HepG2 (cell line): ENCODE data around the gene DHRS13. TPM values are rescaled to one million over a fixed set of nuclear protein-coding genes. Genes with fewer than 3 reads are reported as not detected.

Source experiments
- E2F2 ChIP-seq: sonication (generic); formaldehyde crosslinking; IDR thresholded peaks from 2 replicates; pipeline ENCODE4 v1.4.0; 2020; ENCODE audit warnings: missing genetic modification reagents, borderline replicate concordance
- GTF2F1 ChIP-seq: fragments of 150-350 bp; IDR thresholded peaks from 2 replicates; pipeline ENCODE4 v1.6.1; 2014; ENCODE audit warnings: low read length
- JUND ChIP-seq: sonication (generic); formaldehyde crosslinking; IDR thresholded peaks from 2 replicates; pipeline ENCODE4 v1.8.0; 2022; ENCODE audit warnings: mild to moderate bottlenecking, missing genetic modification reagents
- NBN ChIP-seq: fragments of 450-650 bp; conservative IDR thresholded peaks from 2 replicates; pipeline ENCODE4 v1.6.1; 2017
- ONECUT2 ChIP-seq: sonication (generic); formaldehyde crosslinking; IDR thresholded peaks from 2 replicates; pipeline ENCODE4 v1.4.0; 2020; ENCODE audit warnings: missing genetic modification reagents
- PRDM15 ChIP-seq: sonication (generic); formaldehyde crosslinking; IDR thresholded peaks from 2 replicates; pipeline ENCODE4 v1.4.0; 2020; ENCODE audit warnings: missing genetic modification reagents
- RAD51 ChIP-seq: fragments of 450-650 bp; IDR thresholded peaks from 2 replicates; pipeline ENCODE4 v1.6.1; 2016; ENCODE audit warnings: borderline replicate concordance
- RFXAP ChIP-seq: sonication (generic); formaldehyde crosslinking; IDR thresholded peaks from 2 replicates; pipeline ENCODE4 v1.4.0; 2020; ENCODE audit warnings: missing genetic modification reagents, borderline replicate concordance
- SMARCC2 ChIP-seq: fragments of 450-650 bp; IDR thresholded peaks from 2 replicates; pipeline ENCODE4 v1.6.1; 2017; ENCODE audit warnings: antibody characterized with exemption, mild to moderate bottlenecking
- TARDBP ChIP-seq: sonication (generic); formaldehyde crosslinking; IDR thresholded peaks from 2 replicates; pipeline ENCODE4 v1.8.0; 2022; ENCODE audit warnings: mild to moderate bottlenecking, missing genetic modification reagents
- ZFP82 ChIP-seq: sonication (generic); formaldehyde crosslinking; IDR thresholded peaks from 2 replicates; pipeline ENCODE4 v1.5.1; 2020; ENCODE audit warnings: mild to moderate bottlenecking, missing genetic modification reagents, borderline replicate concordance
- ZNF7 ChIP-seq: IDR thresholded peaks from 2 replicates; pipeline ENCODE4 v1.6.1; 2016; ENCODE audit warnings: missing biosample characterization, missing genetic modification reagents
- ZNF746 ChIP-seq: sonication (generic); formaldehyde crosslinking; IDR thresholded peaks from 2 replicates; pipeline ENCODE4 v1.8.0; 2022; ENCODE audit warnings: mild to moderate bottlenecking, missing genetic modification reagents
- ZNF781 ChIP-seq: sonication (generic); formaldehyde crosslinking; IDR thresholded peaks from 2 replicates; pipeline ENCODE4 v1.5.1; 2020; ENCODE audit warnings: borderline replicate concordance, mild to moderate bottlenecking, missing genetic modification reagents; ENCODE audit errors: not compliant biosample characterization
- ZNF891 ChIP-seq: sonication (generic); formaldehyde crosslinking; IDR thresholded peaks from 2 replicates; pipeline ENCODE4 v1.5.0; 2020; ENCODE audit warnings: mild to moderate bottlenecking, missing genetic modification reagents
- polyA plus RNA-seq, 8 experiments: library from polyadenylated mRNA; depleted of rRNA in 3 of 8; stranded (reverse) in 7 of 8; unstranded in 1 of 8; fragments of >200 nt; fragmentation: Illumina TruSeq in 4 of 8; extraction: Trizol in 4 of 8; gene quantifications; 2 replicates each; pipeline versions ENCODE4 v1.2.1 to v1.2.3, GENCODE V29; 2011 to 2016; ENCODE audit warnings: low read depth in 4 of 8, missing spikeins in 1 of 8, mixed read lengths in 1 of 8; ENCODE audit not compliant: insufficient read depth in 1 of 8
- total RNA-seq, 5 experiments: library from RNA; depleted of rRNA; stranded (reverse); fragments of >200 nt; fragmentation: Illumina TruSeq; extraction: Trizol; gene quantifications; 2 replicates each; pipeline ENCODE4 v1.2.3, GENCODE V29; 2016; ENCODE audit warnings: low read depth in 1 of 5
- TF ChIP-seq, protein P1 (sequence below): sonication (generic); formaldehyde crosslinking; IDR thresholded peaks from 2 replicates; pipeline ENCODE4 v1.5.1; 2020; ENCODE audit warnings: mild to moderate bottlenecking, moderate library complexity, missing genetic modification reagents
- TF ChIP-seq, protein P2 (sequence below): sonication (generic); formaldehyde crosslinking; conservative IDR thresholded peaks from 2 replicates; pipeline ENCODE4 v1.4.0; 2020; ENCODE audit warnings: mild to moderate bottlenecking, missing genetic modification reagents, moderate library complexity
- TF ChIP-seq, protein P3 (sequence below): sonication (generic); formaldehyde crosslinking; IDR thresholded peaks from 2 replicates; pipeline ENCODE4 v1.5.0; 2020; ENCODE audit warnings: missing genetic modification reagents

Gene DHRS13
- total and polyA plus RNA-seq, 2 of the 13 experiments (the other 11 are each of a cell fraction or from before 2014, with no cell fraction given) = 11.8 to 12.6 TPM

DNA sequence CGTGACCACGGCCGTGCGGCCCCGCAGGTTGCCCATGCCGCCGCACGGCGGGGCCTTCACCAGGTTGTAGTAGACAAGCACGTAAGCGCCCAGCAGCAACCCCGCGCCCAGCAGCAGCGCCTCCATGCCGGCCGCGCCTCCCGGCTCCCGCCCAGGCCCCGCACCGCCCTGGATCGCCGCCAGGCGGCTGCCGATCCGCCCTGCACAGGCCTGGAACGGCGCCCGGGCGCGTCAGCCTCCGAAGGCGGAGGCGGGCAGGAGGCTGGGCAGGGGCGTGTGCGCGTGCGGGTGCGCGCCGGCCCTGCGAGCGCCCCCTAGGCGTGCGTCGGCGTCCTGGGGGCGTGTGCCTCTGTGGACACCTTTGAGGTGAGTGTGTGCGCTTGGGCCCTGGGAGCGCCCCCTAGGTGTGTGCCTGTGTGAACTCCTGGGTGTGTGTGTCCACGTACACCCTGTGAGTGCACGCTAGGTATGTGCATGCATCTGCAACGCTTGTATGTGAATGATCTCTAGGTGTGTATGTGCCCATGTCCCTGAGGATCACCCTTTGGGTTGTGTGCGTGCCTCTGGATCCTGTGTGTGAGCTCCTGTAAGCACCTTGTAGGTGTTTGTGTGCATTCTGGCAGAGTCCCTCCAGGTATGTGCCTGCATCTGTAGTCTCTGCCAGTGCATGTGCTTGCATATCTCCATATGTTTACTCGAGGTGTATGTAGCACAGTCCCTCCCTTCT, at the start of gene DHRS13 (continued):
- TF ChIP-seq PRDM15 (CRISPR knock-in tag) (no peak), ZNF7 (CRISPR knock-in tag) (no peak), ZFP82 (CRISPR knock-in tag) (peak; percentile 75; the same call in 1 of the 2 replicates), RFXAP (0 out of 2 replicates have a peak, but pooled peaks have one; percentile 20), ZNF891 (0 out of 2 replicates have a peak, but pooled peaks have one; percentile 10), ZNF746 (CRISPR knock-in tag) (0 out of 2 replicates have a peak, but pooled peaks have one; percentile 14), GTF2F1 (no peak), NBN (no peak), E2F2 (CRISPR knock-in tag) (no peak), RAD51 (no peak), JUND (CRISPR knock-in tag) (peak; percentile 88), SMARCC2 (no peak), ONECUT2 (CRISPR knock-in tag) (no peak), TARDBP (CRISPR knock-in tag) (peak; percentile 95; the same call in 1 of the 2 replicates), ZNF781 (CRISPR knock-in tag) (no peak)
- TF ChIP-seq, protein P1, sequence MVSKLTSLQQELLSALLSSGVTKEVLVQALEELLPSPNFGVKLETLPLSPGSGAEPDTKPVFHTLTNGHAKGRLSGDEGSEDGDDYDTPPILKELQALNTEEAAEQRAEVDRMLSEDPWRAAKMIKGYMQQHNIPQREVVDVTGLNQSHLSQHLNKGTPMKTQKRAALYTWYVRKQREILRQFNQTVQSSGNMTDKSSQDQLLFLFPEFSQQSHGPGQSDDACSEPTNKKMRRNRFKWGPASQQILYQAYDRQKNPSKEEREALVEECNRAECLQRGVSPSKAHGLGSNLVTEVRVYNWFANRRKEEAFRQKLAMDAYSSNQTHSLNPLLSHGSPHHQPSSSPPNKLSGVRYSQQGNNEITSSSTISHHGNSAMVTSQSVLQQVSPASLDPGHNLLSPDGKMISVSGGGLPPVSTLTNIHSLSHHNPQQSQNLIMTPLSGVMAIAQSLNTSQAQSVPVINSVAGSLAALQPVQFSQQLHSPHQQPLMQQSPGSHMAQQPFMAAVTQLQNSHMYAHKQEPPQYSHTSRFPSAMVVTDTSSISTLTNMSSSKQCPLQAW (CRISPR knock-in tag) = no peak
- TF ChIP-seq, protein P2, sequence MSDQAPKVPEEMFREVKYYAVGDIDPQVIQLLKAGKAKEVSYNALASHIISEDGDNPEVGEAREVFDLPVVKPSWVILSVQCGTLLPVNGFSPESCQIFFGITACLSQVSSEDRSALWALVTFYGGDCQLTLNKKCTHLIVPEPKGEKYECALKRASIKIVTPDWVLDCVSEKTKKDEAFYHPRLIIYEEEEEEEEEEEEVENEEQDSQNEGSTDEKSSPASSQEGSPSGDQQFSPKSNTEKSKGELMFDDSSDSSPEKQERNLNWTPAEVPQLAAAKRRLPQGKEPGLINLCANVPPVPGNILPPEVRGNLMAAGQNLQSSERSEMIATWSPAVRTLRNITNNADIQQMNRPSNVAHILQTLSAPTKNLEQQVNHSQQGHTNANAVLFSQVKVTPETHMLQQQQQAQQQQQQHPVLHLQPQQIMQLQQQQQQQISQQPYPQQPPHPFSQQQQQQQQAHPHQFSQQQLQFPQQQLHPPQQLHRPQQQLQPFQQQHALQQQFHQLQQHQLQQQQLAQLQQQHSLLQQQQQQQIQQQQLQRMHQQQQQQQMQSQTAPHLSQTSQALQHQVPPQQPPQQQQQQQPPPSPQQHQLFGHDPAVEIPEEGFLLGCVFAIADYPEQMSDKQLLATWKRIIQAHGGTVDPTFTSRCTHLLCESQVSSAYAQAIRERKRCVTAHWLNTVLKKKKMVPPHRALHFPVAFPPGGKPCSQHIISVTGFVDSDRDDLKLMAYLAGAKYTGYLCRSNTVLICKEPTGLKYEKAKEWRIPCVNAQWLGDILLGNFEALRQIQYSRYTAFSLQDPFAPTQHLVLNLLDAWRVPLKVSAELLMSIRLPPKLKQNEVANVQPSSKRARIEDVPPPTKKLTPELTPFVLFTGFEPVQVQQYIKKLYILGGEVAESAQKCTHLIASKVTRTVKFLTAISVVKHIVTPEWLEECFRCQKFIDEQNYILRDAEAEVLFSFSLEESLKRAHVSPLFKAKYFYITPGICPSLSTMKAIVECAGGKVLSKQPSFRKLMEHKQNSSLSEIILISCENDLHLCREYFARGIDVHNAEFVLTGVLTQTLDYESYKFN = peak; percentile 68
- TF ChIP-seq, protein P3, sequence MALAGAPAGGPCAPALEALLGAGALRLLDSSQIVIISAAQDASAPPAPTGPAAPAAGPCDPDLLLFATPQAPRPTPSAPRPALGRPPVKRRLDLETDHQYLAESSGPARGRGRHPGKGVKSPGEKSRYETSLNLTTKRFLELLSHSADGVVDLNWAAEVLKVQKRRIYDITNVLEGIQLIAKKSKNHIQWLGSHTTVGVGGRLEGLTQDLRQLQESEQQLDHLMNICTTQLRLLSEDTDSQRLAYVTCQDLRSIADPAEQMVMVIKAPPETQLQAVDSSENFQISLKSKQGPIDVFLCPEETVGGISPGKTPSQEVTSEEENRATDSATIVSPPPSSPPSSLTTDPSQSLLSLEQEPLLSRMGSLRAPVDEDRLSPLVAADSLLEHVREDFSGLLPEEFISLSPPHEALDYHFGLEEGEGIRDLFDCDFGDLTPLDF (CRISPR knock-in tag) = no peak; the same call in 1 of the 2 replicates
